HCT116 (cell line): ENCODE data around the gene GPX7. TPM values are rescaled to one million over a fixed set of nuclear protein-coding genes. Genes with fewer than 3 reads are reported as not detected.

ENCODE experiments used
- ATAC-seq: fragments of 200-7000 bp; cut with Tn5 transposase; 2 replicates; pipeline ENCODE4 v1.9.1; 2020; ENCODE audit warnings: mild to moderate bottlenecking, moderate library complexity
- BruUV-seq: library from RNA; stranded (reverse); fragments of 400-500 nt; replicated peaks from 2 replicates; lab custom pipeline; 2021; lab: Mats Ljungman, UMichigan
- CTCF ChIA-PET: fragments of 300-600 bp; sonication (Branson Sonifier 250); formaldehyde crosslinking; loops from one replicate; lab custom pipeline; 2021; ENCODE audit warnings: antibody characterized with exemption; lab: Charles Lee
- POLR2A ChIA-PET: fragments of 300-600, 350-600 bp; sonication (Branson Sonifier 250); formaldehyde crosslinking; loops from one replicate; lab custom pipeline; 2021; ENCODE audit warnings: antibody characterized with exemption; lab: Charles Lee
- RAD21 ChIA-PET, 2 experiments: fragments of 300-600 bp; sonication (Branson Sonifier 250); formaldehyde crosslinking; loops; one replicate each; lab custom pipeline; 2023; ENCODE audit warnings: low total read pairs in 2 of 2; ENCODE audit not compliant: uncharacterized antibody in 2 of 2, unreplicated experiment in 2 of 2, low non-redundant PET in 1 of 2; lab: Charles Lee
- DNase-seq: peaks from one replicate; pipeline ENCODE4 v3.0.0-alpha.2; 2010; ENCODE audit warnings: low read depth, low spot score
- H2AFZ ChIP-seq: fragments of 200-600 bp; shearing (Covaris generic), sonication (generic); 2 replicates; pipeline ENCODE4 v1.6.1; 2017; ENCODE audit warnings: low read depth, mixed run types, mixed read lengths, antibody characterized with exemption, low read length; ENCODE audit not compliant: poor library complexity, severe bottlenecking
- H3K27ac ChIP-seq: 2 replicates; pipeline ENCODE4 v1.5.1; 2012; ENCODE audit warnings: low read depth, low read length
- H3K27me3 ChIP-seq: fragments of 200-600 bp; sonication (generic); 2 replicates; pipeline ENCODE4 v1.6.1; 2016; ENCODE audit warnings: mixed run types, low read length, mixed read lengths; ENCODE audit not compliant: insufficient read depth
- H3K36me3 ChIP-seq, 2 experiments: fragments of 200-500 bp in 1 of 2; fragments of 200-600 bp in 1 of 2; sonication (Bioruptor generic) in 1 of 2; sonication (generic) in 1 of 2; 2 replicates each; pipeline versions ENCODE4 v1.5.1 to v1.6.1; 2014 to 2016; ENCODE audit warnings: low read length in 2 of 2, inconsistent platforms in 1 of 2, mixed read lengths in 1 of 2, mixed run types in 1 of 2; ENCODE audit not compliant: insufficient read depth in 2 of 2, control insufficient read depth in 1 of 2
- H3K4me1 ChIP-seq, 2 experiments: fragments of 200-600 bp in 1 of 2; sonication (generic) in 1 of 2; 2 replicates each; pipeline versions ENCODE4 v1.5.1 to v1.6.1; 2012 to 2017; ENCODE audit warnings: low read length in 2 of 2, inconsistent platforms in 1 of 2, mild to moderate bottlenecking in 1 of 2, mixed read lengths in 1 of 2, mixed run types in 1 of 2, moderate library complexity in 1 of 2; ENCODE audit not compliant: insufficient read depth in 2 of 2, control insufficient read depth in 1 of 2
- H3K4me2 ChIP-seq: fragments of 200-600 bp; sonication (generic); 2 replicates; pipeline ENCODE4 v1.6.1; 2017; ENCODE audit warnings: mixed run types, low read length, mixed read lengths
- H3K4me3 ChIP-seq, 2 experiments: fragments of 200-600 bp in 1 of 2; sonication (generic) in 1 of 2; replicated peaks in 1 of 2; 2 replicates each; pipeline ENCODE4 v1.5.1; 2011 to 2016; ENCODE audit warnings: low read length in 2 of 2, control low read depth in 1 of 2, low read depth in 1 of 2, mild to moderate bottlenecking in 1 of 2, mixed read lengths in 1 of 2, mixed run types in 1 of 2
- H3K79me2 ChIP-seq: fragments of 200-600 bp; sonication (generic); 2 replicates; pipeline ENCODE4 v1.6.1; 2017; ENCODE audit warnings: mild to moderate bottlenecking, mixed run types, low read length, moderate library complexity, mixed read lengths; ENCODE audit not compliant: insufficient read depth
- H3K9ac ChIP-seq: fragments of 200-600 bp; sonication (generic); 2 replicates; pipeline ENCODE4 v1.6.1; 2016; ENCODE audit warnings: low read length, mixed read lengths
- H3K9me2 ChIP-seq: fragments of 200-600 bp; sonication (generic), shearing (Covaris generic); 2 replicates; pipeline ENCODE4 v1.6.1; 2017; ENCODE audit warnings: mixed run types, mild to moderate bottlenecking, moderate library complexity; ENCODE audit not compliant: insufficient read depth
- H3K9me3 ChIP-seq, 2 experiments: fragments of 200-500 bp in 1 of 2; fragments of 200-600 bp in 1 of 2; sonication (Bioruptor generic) in 1 of 2; sonication (generic) in 1 of 2; 2 replicates each; pipeline ENCODE4 v1.6.1; 2014 to 2017; ENCODE audit warnings: low read length in 2 of 2, mixed read lengths in 2 of 2, inconsistent platforms in 1 of 2, low read depth in 1 of 2, mild to moderate bottlenecking in 1 of 2, mixed run types in 1 of 2, moderate library complexity in 1 of 2; ENCODE audit not compliant: control insufficient read depth in 1 of 2, insufficient read depth in 1 of 2
- H4K20me1 ChIP-seq: fragments of 200-600 bp; sonication (generic), shearing (Covaris generic); 2 replicates; pipeline ENCODE4 v1.6.1; 2017; ENCODE audit warnings: mixed run types, mild to moderate bottlenecking, moderate library complexity; ENCODE audit not compliant: insufficient read depth
- CBX3 ChIP-seq: IDR thresholded peaks from 2 replicates; pipeline ENCODE4 v1.6.1; 2012; ENCODE audit warnings: low read depth
- ELF1 ChIP-seq: IDR thresholded peaks from 2 replicates; pipeline ENCODE4 v1.6.1; 2012; ENCODE audit warnings: low read depth, borderline replicate concordance
- EZH2 ChIP-seq: fragments of 200-600 bp; sonication (generic); IDR thresholded peaks from 2 replicates; pipeline ENCODE4 v1.6.1; 2017; ENCODE audit warnings: antibody characterized with exemption, mixed run types
- EZH2phosphoT487 ChIP-seq: fragments of 200-600 bp; IDR thresholded peaks from 2 replicates; pipeline ENCODE4 v1.6.1; 2018; ENCODE audit warnings: antibody characterized with exemption, borderline replicate concordance
- FOSL1 ChIP-seq: IDR thresholded peaks from 2 replicates; pipeline ENCODE4 v1.6.1; 2012; ENCODE audit warnings: low read depth
- POLR2A ChIP-seq: IDR thresholded peaks from 2 replicates; pipeline ENCODE4 v1.7.0; 2011; ENCODE audit warnings: borderline replicate concordance; ENCODE audit not compliant: insufficient read depth, insufficient read length; ENCODE audit errors: extremely low read depth
- SIN3A ChIP-seq: IDR thresholded peaks from 2 replicates; pipeline ENCODE4 v1.6.1; 2012; ENCODE audit warnings: low read depth
- TCF7L2 ChIP-seq: IDR thresholded peaks from 2 replicates; pipeline ENCODE4 v1.7.0; 2011; ENCODE audit warnings: borderline replicate concordance, inconsistent platforms; ENCODE audit not compliant: insufficient read depth, insufficient read length; ENCODE audit errors: extremely low read depth
- intact Hi-C: fragments of 100-400 bp; cut with micrococcal nuclease; formaldehyde crosslinking; loops from 2 replicates; pipeline ENCODE4 v1.10.0; 2022
- total RNA-seq: library from RNA; stranded (reverse); gene quantifications from one replicate; pipeline ENCODE4 v1.2.1, GENCODE V29; 2021; ENCODE audit not compliant: unreplicated experiment
- TF ChIP-seq, protein P1 (sequence below): IDR thresholded peaks from 2 replicates; pipeline ENCODE4 v1.6.1; 2012
- TF ChIP-seq, protein P2 (sequence below): IDR thresholded peaks from 2 replicates; pipeline ENCODE4 v1.6.1; 2011; ENCODE audit warnings: mild to moderate bottlenecking, low read length, moderate library complexity; ENCODE audit not compliant: insufficient replicate concordance; ENCODE audit errors: extremely low read depth

The GPX7 gene
- total RNA-seq, 1 experiment from 2014 or later = not detected

DNA sequence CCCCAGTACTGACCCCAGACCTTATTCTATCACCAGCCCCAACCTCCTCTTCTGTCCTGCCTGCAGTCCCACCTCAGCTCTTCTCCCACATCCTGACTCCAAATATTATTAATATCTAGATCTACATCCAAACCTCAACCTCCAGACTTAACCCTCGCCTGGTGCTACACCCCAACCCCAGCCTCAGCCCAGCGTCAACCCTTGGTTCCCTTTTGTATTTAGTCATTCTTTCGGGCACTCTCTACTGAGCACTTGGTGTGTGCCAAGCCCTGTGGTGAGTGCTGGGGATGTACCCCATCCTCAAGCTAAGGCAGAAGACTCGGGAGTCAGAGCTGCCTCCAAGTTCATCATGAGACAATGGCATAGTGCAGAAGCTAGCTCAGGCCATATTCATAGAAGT lies 31.9 kb downstream of the GPX7 start:
- Histone ChIP-seq H3K36me3 (no peaks in the 10 kb centered on the region), H4K20me1 (no peaks in the 10 kb centered on the region), H3K9ac (no peak overlapping the region), H3K9me3 (no peaks in the 10 kb centered on the region), H2AFZ (no peak overlapping the region), H3K79me2 (no peaks in the 10 kb centered on the region), H3K4me1 (peaks cover 0 to 5% of the 10 kb centered on the region in 2 experiments; a peak in 1 of 4 replicates), H3K9me2 (no peaks in the 10 kb centered on the region), H3K4me3 (no peak overlapping the region), H3K27ac (no peak overlapping the region), H3K4me2 (no peak overlapping the region)
- DNase-seq = no peak
- no TSS peak for BruUV-seq
- ATAC-seq = no peak
- ChIA-PET CTCF (no interaction called here), RAD21 (no interaction called here)
- intact Hi-C loops = no loop called here
- TF ChIP-seq POLR2A (no peak), EZH2 (no peak), SIN3A (no peak)
- TF ChIP-seq, protein P1, sequence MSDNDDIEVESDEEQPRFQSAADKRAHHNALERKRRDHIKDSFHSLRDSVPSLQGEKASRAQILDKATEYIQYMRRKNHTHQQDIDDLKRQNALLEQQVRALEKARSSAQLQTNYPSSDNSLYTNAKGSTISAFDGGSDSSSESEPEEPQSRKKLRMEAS = no peak
- TF ChIP-seq, all 23 proteins: peak for 0
- no peaks in the 10 kb centered on the region for H3K27me3 ChIP-seq
- POLR2A ChIA-PET = no interaction called here

DNA sequence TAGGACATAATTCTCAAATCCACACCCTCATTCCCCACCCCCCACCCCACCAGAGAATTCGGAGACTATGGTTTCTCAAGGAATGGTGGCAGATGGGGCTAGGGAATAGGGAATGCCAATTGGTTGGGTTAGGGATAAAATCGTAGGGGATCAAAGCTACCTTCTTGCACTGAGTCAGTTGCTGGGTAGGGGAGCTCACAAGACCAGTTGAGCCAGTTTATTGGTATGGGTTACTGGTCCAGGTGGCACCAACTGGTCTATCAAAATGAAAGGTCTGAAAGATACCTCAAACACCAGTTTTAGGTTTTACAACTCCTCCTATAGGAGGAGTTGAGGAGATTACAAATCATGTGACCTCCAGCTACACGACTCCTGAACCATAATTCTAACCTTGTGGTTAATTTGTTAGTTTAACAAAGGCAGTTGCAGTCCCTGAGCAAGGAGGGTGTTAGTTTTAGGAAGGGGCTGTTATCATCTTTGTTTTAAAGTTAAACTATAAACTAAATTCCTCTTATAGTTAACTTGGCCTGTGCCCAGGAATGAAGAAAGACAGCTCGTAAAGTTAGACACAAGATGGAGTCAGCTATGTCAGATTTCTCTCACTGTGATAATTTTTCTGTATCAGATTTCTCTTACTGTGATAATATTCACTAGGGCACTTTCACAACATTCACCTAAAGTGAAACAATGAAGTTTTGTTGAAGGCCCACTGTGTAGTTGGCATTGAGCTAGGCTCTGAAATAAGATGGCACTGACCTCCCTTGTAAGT lies 33.3 kb downstream of the GPX7 start:
- no peaks in the 10 kb centered on the region for H3K9me3 ChIP-seq
- no peak for TF ChIP-seq FOSL1
- no peak for TF ChIP-seq ELF1
- TF ChIP-seq, protein P2, sequence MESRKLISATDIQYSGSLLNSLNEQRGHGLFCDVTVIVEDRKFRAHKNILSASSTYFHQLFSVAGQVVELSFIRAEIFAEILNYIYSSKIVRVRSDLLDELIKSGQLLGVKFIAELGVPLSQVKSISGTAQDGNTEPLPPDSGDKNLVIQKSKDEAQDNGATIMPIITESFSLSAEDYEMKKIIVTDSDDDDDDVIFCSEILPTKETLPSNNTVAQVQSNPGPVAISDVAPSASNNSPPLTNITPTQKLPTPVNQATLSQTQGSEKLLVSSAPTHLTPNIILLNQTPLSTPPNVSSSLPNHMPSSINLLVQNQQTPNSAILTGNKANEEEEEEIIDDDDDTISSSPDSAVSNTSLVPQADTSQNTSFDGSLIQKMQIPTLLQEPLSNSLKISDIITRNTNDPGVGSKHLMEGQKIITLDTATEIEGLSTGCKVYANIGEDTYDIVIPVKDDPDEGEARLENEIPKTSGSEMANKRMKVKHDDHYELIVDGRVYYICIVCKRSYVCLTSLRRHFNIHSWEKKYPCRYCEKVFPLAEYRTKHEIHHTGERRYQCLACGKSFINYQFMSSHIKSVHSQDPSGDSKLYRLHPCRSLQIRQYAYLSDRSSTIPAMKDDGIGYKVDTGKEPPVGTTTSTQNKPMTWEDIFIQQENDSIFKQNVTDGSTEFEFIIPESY = no peak
- no peak for TF ChIP-seq TCF7L2
- no peak for TF ChIP-seq SIN3A
- no peak for TF ChIP-seq CBX3
- TF ChIP-seq EZH2phosphoT487 = no peak
- POLR2A ChIA-PET = interaction anchor here (0.6 kb wide), 1 partner anchor 29 kb away, joined by 3 read pairs; no protein-coding TSS in a partner anchor

More for the DNA sequence above, 33.3 kb downstream of the GPX7 start:
- no peaks in the 10 kb centered on the region for H4K20me1 ChIP-seq
- H3K4me1 ChIP-seq = peaks cover 0 to 5% of the 10 kb centered on the region in 2 experiments; a peak in 1 of 4 replicates
- ChIA-PET CTCF (no interaction called here), RAD21 (no interaction called here)
- intact Hi-C loops = no loop called here
- DNase-seq (no peak), ATAC-seq (no peak)
- no peaks in the 10 kb centered on the region for H3K27me3 ChIP-seq
- BruUV-seq = no TSS peak
- H3K36me3 ChIP-seq = no peaks in the 10 kb centered on the region
- no peaks in the 10 kb centered on the region for H3K79me2 ChIP-seq
- H3K4me2 ChIP-seq = no peak overlapping the region
- no peak overlapping the region for H3K4me3 ChIP-seq
- no peak overlapping the region for H3K27ac ChIP-seq
- H3K9me2 ChIP-seq = no peaks in the 10 kb centered on the region
- peak overlapping the region; percentile 12 for H2AFZ ChIP-seq
- no peak overlapping the region for H3K9ac ChIP-seq
